MG63 (cell line): Measurements from ENCODE around the gene IGF1R. TPM values are rescaled to one million over a fixed set of nuclear protein-coding genes. Genes with fewer than 3 reads are reported as not detected.

ENCODE experiments used
- DNase-seq: peaks from one replicate; pipeline ENCODE4 v3.0.0-alpha.2; 2020
- H3K27me3 ChIP-seq: fragments of 250-450 bp; sonication (Bioruptor Pico); 2 replicates; pipeline ENCODE4 v1.5.1; 2020; ENCODE audit warnings: mild to moderate bottlenecking, moderate library complexity
- H3K36me3 ChIP-seq: fragments of 250-450 bp; sonication (Bioruptor Pico); 2 replicates; pipeline ENCODE4 v1.5.1; 2020; ENCODE audit warnings: mild to moderate bottlenecking, moderate library complexity
- H3K4me3 ChIP-seq: fragments of 250-450 bp; sonication (Bioruptor Pico); 2 replicates; pipeline ENCODE4 v1.5.1; 2020; ENCODE audit warnings: mild to moderate bottlenecking, moderate library complexity
- H3K9me3 ChIP-seq: fragments of 250-450 bp; sonication (Bioruptor Pico); 2 replicates; pipeline ENCODE4 v1.5.1; 2020; ENCODE audit warnings: mild to moderate bottlenecking, moderate library complexity
- total RNA-seq: library from RNA; depleted of rRNA; stranded (reverse); fragments of >200 nt; shearing (Covaris generic); gene quantifications from 2 replicates; pipeline ENCODE4 v1.2.3, GENCODE V29; 2014; ENCODE audit warnings: low replicate concordance

Gene IGF1R
- total RNA-seq, 1 experiment from 2014 or later, result 2.5 TPM

GRCh38 chr15:98724048-98724447 lies 75.7 kb downstream of the IGF1R start:
- no peak for DNase-seq
- peaks cover 11% of the 10 kb centered on the region for H3K9me3 ChIP-seq
- H3K36me3 ChIP-seq, result peaks cover 21% of the 10 kb centered on the region
- H3K4me3 ChIP-seq, result no peak overlapping the region
- no peaks in the 10 kb centered on the region for H3K27me3 ChIP-seq

- H3K4me3 ChIP-seq, result no peak overlapping the region
- no peak for DNase-seq
- peaks cover 21% of the 10 kb centered on the region for H3K36me3 ChIP-seq
- H3K27me3 ChIP-seq, result no peaks in the 10 kb centered on the region
- peaks cover 11% of the 10 kb centered on the region for H3K9me3 ChIP-seq
These were observed 76.2 kb downstream of the IGF1R start for GRCh38 chr15:98724494-98724893.

GRCh38 chr15:98725874-98726273 lies 77.5 kb downstream of the IGF1R start:
- no peak overlapping the region for H3K4me3 ChIP-seq
- no peaks in the 10 kb centered on the region for H3K27me3 ChIP-seq
- H3K9me3 ChIP-seq, result peaks cover 11% of the 10 kb centered on the region
- peak; percentile 17 for DNase-seq
- peaks cover 21% of the 10 kb centered on the region for H3K36me3 ChIP-seq

GRCh38 chr15:98727115-98728040 lies 79.0 kb downstream of the IGF1R start:
- DNase-seq, result peak; percentile 99
- Histone ChIP-seq H3K9me3 (peaks cover 11% of the 10 kb centered on the region), H3K4me3 (no peak overlapping the region), H3K27me3 (no peaks in the 10 kb centered on the region), H3K36me3 (peaks cover 21% of the 10 kb centered on the region)

GRCh38 chr15:98728082-98728810 lies 79.9 kb downstream of the IGF1R start:
- Histone ChIP-seq H3K36me3 (peaks cover 21% of the 10 kb centered on the region), H3K27me3 (no peaks in the 10 kb centered on the region), H3K4me3 (no peak overlapping the region), H3K9me3 (peaks cover 11% of the 10 kb centered on the region)
- no peak for DNase-seq

GRCh38 chr15:98728811-98729160 lies 80.4 kb downstream of the IGF1R start:
- Histone ChIP-seq H3K36me3 (peaks cover 21% of the 10 kb centered on the region), H3K4me3 (no peak overlapping the region), H3K27me3 (no peaks in the 10 kb centered on the region), H3K9me3 (peaks cover 11% of the 10 kb centered on the region)
- no peak for DNase-seq

GRCh38 chr15:98729446-98730042 lies 81.2 kb downstream of the IGF1R start:
- no peak for DNase-seq
- no peaks in the 10 kb centered on the region for H3K27me3 ChIP-seq
- H3K4me3 ChIP-seq, result no peak overlapping the region
- peaks cover 11% of the 10 kb centered on the region for H3K9me3 ChIP-seq
- H3K36me3 ChIP-seq, result peaks cover 21% of the 10 kb centered on the region

GRCh38 chr15:98730860-98731711 lies 82.7 kb downstream of the IGF1R start:
- Histone ChIP-seq H3K9me3 (peaks cover 3% of the 10 kb centered on the region), H3K4me3 (no peak overlapping the region), H3K27me3 (no peaks in the 10 kb centered on the region), H3K36me3 (peaks cover 6% of the 10 kb centered on the region)
- no peak for DNase-seq

- Histone ChIP-seq H3K9me3 (no peaks in the 10 kb centered on the region), H3K4me3 (no peak overlapping the region), H3K27me3 (no peaks in the 10 kb centered on the region), H3K36me3 (peaks cover 6% of the 10 kb centered on the region)
- DNase-seq, result no peak
These were observed 83.5 kb downstream of the IGF1R start for GRCh38 chr15:98731712-98732450.

GRCh38 chr15:98733098-98733497 lies 84.8 kb downstream of the IGF1R start:
- Histone ChIP-seq H3K27me3 (no peaks in the 10 kb centered on the region), H3K36me3 (peaks cover 6% of the 10 kb centered on the region), H3K4me3 (no peak overlapping the region), H3K9me3 (no peaks in the 10 kb centered on the region)
- DNase-seq, result no peak

- Histone ChIP-seq H3K4me3 (no peak overlapping the region), H3K9me3 (no peaks in the 10 kb centered on the region), H3K27me3 (no peaks in the 10 kb centered on the region), H3K36me3 (no peaks in the 10 kb centered on the region; the same call in 1 of the 2 replicates)
- no peak for DNase-seq
These were observed 86.3 kb downstream of the IGF1R start for GRCh38 chr15:98734466-98735199.

- no peaks in the 10 kb centered on the region for H3K9me3 ChIP-seq
- no peaks in the 10 kb centered on the region; the same call in 1 of the 2 replicates for H3K36me3 ChIP-seq
- H3K27me3 ChIP-seq, result no peaks in the 10 kb centered on the region
- no peak overlapping the region for H3K4me3 ChIP-seq
- DNase-seq, result no peak
These were observed 87.0 kb downstream of the IGF1R start for GRCh38 chr15:98735304-98735703.

GRCh38 chr15:98735895-98736617 lies 87.7 kb downstream of the IGF1R start:
- no peaks in the 10 kb centered on the region for H3K27me3 ChIP-seq
- no peaks in the 10 kb centered on the region for H3K9me3 ChIP-seq
- no peaks in the 10 kb centered on the region; the same call in 1 of the 2 replicates for H3K36me3 ChIP-seq
- H3K4me3 ChIP-seq, result no peak overlapping the region
- DNase-seq, result no peak

- no peaks in the 10 kb centered on the region for H3K27me3 ChIP-seq
- DNase-seq, result no peak
- no peaks in the 10 kb centered on the region; the same call in 1 of the 2 replicates for H3K36me3 ChIP-seq
- H3K4me3 ChIP-seq, result no peak overlapping the region
- H3K9me3 ChIP-seq, result no peaks in the 10 kb centered on the region
These were observed 88.8 kb downstream of the IGF1R start for GRCh38 chr15:98737159-98737558.

- Histone ChIP-seq H3K4me3 (no peak overlapping the region), H3K27me3 (no peaks in the 10 kb centered on the region), H3K36me3 (no peaks in the 10 kb centered on the region; the same call in 1 of the 2 replicates), H3K9me3 (no peaks in the 10 kb centered on the region)
- DNase-seq, result no peak
These were observed 89.4 kb downstream of the IGF1R start for GRCh38 chr15:98737721-98738120.
